ENCODE results near the gene CEP83. TPM values are rescaled to one million over a fixed set of nuclear protein-coding genes. Genes with fewer than 3 reads are reported as not detected.

CEP83 gene
- total and polyA plus RNA-seq, 2 experiments from 2014 or later, result 29.8 to 33.7 TPM

GRCh38 chr12:94435511-94435927 is 24.1 kb downstream of the CEP83 start (continued):
- TF ChIP-seq, protein P1, sequence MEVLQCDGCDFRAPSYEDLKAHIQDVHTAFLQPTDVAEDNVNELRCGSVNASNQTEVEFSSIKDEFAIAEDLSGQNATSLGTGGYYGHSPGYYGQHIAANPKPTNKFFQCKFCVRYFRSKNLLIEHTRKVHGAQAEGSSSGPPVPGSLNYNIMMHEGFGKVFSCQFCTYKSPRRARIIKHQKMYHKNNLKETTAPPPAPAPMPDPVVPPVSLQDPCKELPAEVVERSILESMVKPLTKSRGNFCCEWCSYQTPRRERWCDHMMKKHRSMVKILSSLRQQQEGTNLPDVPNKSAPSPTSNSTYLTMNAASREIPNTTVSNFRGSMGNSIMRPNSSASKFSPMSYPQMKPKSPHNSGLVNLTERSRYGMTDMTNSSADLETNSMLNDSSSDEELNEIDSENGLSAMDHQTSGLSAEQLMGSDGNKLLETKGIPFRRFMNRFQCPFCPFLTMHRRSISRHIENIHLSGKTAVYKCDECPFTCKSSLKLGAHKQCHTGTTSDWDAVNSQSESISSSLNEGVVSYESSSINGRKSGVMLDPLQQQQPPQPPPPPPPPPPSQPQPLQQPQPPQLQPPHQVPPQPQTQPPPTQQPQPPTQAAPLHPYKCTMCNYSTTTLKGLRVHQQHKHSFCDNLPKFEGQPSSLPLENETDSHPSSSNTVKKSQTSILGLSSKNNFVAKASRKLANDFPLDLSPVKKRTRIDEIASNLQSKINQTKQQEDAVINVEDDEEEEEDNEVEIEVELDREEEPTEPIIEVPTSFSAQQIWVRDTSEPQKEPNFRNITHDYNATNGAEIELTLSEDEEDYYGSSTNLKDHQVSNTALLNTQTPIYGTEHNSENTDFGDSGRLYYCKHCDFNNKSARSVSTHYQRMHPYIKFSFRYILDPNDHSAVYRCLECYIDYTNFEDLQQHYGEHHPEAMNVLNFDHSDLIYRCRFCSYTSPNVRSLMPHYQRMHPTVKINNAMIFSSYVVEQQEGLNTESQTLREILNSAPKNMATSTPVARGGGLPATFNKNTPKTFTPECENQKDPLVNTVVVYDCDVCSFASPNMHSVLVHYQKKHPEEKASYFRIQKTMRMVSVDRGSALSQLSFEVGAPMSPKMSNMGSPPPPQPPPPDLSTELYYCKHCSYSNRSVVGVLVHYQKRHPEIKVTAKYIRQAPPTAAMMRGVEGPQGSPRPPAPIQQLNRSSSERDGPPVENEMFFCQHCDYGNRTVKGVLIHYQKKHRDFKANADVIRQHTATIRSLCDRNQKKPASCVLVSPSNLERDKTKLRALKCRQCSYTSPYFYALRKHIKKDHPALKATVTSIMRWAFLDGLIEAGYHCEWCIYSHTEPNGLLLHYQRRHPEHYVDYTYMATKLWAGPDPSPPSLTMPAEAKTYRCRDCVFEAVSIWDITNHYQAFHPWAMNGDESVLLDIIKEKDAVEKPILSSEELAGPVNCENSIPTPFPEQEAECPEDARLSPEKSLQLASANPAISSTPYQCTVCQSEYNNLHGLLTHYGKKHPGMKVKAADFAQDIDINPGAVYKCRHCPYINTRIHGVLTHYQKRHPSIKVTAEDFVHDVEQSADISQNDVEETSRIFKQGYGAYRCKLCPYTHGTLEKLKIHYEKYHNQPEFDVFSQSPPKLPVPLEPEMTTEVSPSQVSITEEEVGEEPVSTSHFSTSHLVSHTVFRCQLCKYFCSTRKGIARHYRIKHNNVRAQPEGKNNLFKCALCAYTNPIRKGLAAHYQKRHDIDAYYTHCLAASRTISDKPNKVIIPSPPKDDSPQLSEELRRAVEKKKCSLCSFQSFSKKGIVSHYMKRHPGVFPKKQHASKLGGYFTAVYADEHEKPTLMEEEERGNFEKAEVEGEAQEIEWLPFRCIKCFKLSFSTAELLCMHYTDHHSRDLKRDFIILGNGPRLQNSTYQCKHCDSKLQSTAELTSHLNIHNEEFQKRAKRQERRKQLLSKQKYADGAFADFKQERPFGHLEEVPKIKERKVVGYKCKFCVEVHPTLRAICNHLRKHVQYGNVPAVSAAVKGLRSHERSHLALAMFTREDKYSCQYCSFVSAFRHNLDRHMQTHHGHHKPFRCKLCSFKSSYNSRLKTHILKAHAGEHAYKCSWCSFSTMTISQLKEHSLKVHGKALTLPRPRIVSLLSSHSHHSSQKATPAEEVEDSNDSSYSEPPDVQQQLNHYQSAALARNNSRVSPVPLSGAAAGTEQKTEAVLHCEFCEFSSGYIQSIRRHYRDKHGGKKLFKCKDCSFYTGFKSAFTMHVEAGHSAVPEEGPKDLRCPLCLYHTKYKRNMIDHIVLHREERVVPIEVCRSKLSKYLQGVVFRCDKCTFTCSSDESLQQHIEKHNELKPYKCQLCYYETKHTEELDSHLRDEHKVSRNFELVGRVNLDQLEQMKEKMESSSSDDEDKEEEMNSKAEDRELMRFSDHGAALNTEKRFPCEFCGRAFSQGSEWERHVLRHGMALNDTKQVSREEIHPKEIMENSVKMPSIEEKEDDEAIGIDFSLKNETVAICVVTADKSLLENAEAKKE (CRISPR knock-in tag; IDR thresholded peaks at IDR 0.05), result no peak
- no peak for TF ChIP-seq ZNF114 (CRISPR knock-in tag; IDR thresholded peaks at IDR 0.05)

DNA sequence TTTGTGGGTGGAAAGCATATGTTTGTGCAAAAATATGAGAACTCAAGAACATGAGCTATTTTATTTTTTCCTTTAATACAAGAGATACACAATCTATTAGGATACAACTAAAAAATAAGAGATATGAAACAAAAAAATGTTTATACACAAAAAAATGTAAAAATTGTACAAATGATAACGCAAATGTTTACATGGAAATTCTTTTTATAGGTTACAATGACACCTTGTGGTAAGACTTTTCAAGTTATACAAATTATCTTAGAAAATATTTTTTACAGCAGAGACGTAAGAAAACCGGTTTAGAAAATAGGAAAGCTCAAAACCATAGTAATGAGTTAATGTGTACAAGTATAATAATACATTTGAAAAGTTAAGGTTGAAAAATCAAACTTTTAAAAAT is 25.5 kb downstream of the CEP83 start:
- Histone ChIP-seq H3K36me3 (ENCODE audit: insufficient read depth) (no peaks in the 10 kb centered on the region), H3K9me2 (ENCODE audit: insufficient read depth) (no peaks in the 10 kb centered on the region), H3F3A (replicated peaks; ENCODE audit: low read depth) (no peaks in the 10 kb centered on the region), H3K4me2 (no peak overlapping the region), H3K79me2 (replicated peaks; ENCODE audit: insufficient read depth) (peaks cover 88% of the 10 kb centered on the region), H3K27me3 (ENCODE audit: insufficient read depth) (no peaks in the 10 kb centered on the region), H4K20me1 (replicated peaks; ENCODE audit: insufficient read depth) (0 out of 2 replicates have a peak, but pooled peaks cover 4% of the 10 kb centered on the region), H3K4me3 (no peak overlapping the region), H3K27ac (ENCODE audit: low read depth) (no peak overlapping the region), H2AFZ (no peak overlapping the region), H3K4me1 (ENCODE audit: insufficient read depth) (peaks cover 21% of the 10 kb centered on the region)
- DNase-seq (ENCODE audit: low spot score) (no peak), ATAC-seq (no peak)
- peaks cover 38% of the 10 kb centered on the region for H3K4me1 Mint-ChIP-seq
- peaks cover 27% of the 10 kb centered on the region for H3K36me3 Mint-ChIP-seq (ENCODE audit: low read depth)
- no peak overlapping the region for H3K27ac Mint-ChIP-seq
- TF ChIP-seq STAT1 (IDR thresholded peaks at IDR 0.05; ENCODE audit: unreplicated experiment), result no peak
- no peak for TF ChIP-seq ZNF114 (CRISPR knock-in tag; IDR thresholded peaks at IDR 0.05)
- TF ChIP-seq ZNF331 (CRISPR knock-in tag; IDR thresholded peaks at IDR 0.05; ENCODE audit: low read depth), result no peak
- TF ChIP-seq NANOG (IDR thresholded peaks at IDR 0.05; ENCODE audit: borderline replicate concordance), result no peak
- TF ChIP-seq, protein P2, sequence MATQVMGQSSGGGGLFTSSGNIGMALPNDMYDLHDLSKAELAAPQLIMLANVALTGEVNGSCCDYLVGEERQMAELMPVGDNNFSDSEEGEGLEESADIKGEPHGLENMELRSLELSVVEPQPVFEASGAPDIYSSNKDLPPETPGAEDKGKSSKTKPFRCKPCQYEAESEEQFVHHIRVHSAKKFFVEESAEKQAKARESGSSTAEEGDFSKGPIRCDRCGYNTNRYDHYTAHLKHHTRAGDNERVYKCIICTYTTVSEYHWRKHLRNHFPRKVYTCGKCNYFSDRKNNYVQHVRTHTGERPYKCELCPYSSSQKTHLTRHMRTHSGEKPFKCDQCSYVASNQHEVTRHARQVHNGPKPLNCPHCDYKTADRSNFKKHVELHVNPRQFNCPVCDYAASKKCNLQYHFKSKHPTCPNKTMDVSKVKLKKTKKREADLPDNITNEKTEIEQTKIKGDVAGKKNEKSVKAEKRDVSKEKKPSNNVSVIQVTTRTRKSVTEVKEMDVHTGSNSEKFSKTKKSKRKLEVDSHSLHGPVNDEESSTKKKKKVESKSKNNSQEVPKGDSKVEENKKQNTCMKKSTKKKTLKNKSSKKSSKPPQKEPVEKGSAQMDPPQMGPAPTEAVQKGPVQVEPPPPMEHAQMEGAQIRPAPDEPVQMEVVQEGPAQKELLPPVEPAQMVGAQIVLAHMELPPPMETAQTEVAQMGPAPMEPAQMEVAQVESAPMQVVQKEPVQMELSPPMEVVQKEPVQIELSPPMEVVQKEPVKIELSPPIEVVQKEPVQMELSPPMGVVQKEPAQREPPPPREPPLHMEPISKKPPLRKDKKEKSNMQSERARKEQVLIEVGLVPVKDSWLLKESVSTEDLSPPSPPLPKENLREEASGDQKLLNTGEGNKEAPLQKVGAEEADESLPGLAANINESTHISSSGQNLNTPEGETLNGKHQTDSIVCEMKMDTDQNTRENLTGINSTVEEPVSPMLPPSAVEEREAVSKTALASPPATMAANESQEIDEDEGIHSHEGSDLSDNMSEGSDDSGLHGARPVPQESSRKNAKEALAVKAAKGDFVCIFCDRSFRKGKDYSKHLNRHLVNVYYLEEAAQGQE (IDR thresholded peaks at IDR 0.05; ENCODE audit: unreplicated experiment), result no peak
- no peak for TF ChIP-seq EZH2phosphoT487 (IDR thresholded peaks at IDR 0.05; ENCODE audit: unreplicated experiment)
- TF ChIP-seq EZH2 (IDR thresholded peaks at IDR 0.05; ENCODE audit: low read depth, unreplicated experiment), result no peak
- TF ChIP-seq, protein P3, sequence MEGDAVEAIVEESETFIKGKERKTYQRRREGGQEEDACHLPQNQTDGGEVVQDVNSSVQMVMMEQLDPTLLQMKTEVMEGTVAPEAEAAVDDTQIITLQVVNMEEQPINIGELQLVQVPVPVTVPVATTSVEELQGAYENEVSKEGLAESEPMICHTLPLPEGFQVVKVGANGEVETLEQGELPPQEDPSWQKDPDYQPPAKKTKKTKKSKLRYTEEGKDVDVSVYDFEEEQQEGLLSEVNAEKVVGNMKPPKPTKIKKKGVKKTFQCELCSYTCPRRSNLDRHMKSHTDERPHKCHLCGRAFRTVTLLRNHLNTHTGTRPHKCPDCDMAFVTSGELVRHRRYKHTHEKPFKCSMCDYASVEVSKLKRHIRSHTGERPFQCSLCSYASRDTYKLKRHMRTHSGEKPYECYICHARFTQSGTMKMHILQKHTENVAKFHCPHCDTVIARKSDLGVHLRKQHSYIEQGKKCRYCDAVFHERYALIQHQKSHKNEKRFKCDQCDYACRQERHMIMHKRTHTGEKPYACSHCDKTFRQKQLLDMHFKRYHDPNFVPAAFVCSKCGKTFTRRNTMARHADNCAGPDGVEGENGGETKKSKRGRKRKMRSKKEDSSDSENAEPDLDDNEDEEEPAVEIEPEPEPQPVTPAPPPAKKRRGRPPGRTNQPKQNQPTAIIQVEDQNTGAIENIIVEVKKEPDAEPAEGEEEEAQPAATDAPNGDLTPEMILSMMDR (conservative IDR thresholded peaks at IDR 0.05; ENCODE audit: low read depth in 2 of 2), result no peak; a peak in 2 of 4 replicates
- peaks cover 5% of the 10 kb centered on the region for H3K27me3 Mint-ChIP-seq (ENCODE audit: insufficient read depth, low read depth, poor library complexity)
- no peak overlapping the region for H3K4me3 Mint-ChIP-seq
- peaks cover 20% of the 10 kb centered on the region; the same call in 2 of the 3 replicates for H3K9me3 Mint-ChIP-seq

Measured in GM23338 (cell line).